Measurements from ENCODE around the gene RDM1.

DNA sequence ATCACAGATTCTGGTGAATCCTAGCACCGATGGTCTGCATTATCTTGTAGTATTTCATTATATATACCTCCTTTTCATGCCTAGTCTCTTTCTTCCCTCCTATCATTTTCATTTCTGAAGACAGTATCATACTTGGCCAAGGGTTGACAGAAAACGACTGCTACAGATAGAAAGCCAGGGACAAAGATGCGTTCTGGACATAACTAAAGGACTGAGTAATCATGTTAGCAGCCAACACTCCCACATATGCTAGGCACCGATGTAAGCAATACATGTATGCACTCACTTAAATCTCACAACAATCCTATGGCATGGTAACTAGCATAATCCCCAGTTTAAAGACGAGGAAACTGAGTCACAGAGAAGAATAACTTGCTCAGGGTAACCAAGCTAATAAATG, 22.9 kb downstream of the RDM1 start:
- TF ChIP-seq, protein P1, sequence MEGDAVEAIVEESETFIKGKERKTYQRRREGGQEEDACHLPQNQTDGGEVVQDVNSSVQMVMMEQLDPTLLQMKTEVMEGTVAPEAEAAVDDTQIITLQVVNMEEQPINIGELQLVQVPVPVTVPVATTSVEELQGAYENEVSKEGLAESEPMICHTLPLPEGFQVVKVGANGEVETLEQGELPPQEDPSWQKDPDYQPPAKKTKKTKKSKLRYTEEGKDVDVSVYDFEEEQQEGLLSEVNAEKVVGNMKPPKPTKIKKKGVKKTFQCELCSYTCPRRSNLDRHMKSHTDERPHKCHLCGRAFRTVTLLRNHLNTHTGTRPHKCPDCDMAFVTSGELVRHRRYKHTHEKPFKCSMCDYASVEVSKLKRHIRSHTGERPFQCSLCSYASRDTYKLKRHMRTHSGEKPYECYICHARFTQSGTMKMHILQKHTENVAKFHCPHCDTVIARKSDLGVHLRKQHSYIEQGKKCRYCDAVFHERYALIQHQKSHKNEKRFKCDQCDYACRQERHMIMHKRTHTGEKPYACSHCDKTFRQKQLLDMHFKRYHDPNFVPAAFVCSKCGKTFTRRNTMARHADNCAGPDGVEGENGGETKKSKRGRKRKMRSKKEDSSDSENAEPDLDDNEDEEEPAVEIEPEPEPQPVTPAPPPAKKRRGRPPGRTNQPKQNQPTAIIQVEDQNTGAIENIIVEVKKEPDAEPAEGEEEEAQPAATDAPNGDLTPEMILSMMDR (IDR thresholded peaks at IDR 0.05), result no peak
- TF ChIP-seq SIN3A (IDR thresholded peaks at IDR 0.05; ENCODE audit: borderline replicate concordance, insufficient read depth, low read depth, low read length), result no peak
- TF ChIP-seq, protein P2, sequence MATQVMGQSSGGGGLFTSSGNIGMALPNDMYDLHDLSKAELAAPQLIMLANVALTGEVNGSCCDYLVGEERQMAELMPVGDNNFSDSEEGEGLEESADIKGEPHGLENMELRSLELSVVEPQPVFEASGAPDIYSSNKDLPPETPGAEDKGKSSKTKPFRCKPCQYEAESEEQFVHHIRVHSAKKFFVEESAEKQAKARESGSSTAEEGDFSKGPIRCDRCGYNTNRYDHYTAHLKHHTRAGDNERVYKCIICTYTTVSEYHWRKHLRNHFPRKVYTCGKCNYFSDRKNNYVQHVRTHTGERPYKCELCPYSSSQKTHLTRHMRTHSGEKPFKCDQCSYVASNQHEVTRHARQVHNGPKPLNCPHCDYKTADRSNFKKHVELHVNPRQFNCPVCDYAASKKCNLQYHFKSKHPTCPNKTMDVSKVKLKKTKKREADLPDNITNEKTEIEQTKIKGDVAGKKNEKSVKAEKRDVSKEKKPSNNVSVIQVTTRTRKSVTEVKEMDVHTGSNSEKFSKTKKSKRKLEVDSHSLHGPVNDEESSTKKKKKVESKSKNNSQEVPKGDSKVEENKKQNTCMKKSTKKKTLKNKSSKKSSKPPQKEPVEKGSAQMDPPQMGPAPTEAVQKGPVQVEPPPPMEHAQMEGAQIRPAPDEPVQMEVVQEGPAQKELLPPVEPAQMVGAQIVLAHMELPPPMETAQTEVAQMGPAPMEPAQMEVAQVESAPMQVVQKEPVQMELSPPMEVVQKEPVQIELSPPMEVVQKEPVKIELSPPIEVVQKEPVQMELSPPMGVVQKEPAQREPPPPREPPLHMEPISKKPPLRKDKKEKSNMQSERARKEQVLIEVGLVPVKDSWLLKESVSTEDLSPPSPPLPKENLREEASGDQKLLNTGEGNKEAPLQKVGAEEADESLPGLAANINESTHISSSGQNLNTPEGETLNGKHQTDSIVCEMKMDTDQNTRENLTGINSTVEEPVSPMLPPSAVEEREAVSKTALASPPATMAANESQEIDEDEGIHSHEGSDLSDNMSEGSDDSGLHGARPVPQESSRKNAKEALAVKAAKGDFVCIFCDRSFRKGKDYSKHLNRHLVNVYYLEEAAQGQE (IDR thresholded peaks at IDR 0.05; ENCODE audit: insufficient read depth in 1 of 2, low read depth in 2 of 2, low read length in 1 of 2), result no peak
